NCI-H2227 treated with DMSO at 0.1 percent for 48 hours (cell line): ENCODE data around the gene DHFR.

ENCODE experiments used
- DNase-seq: peaks from one replicate; lab custom pipeline; 2025; lab: John Stamatoyannopoulos, UW

Gene DHFR

DNA sequence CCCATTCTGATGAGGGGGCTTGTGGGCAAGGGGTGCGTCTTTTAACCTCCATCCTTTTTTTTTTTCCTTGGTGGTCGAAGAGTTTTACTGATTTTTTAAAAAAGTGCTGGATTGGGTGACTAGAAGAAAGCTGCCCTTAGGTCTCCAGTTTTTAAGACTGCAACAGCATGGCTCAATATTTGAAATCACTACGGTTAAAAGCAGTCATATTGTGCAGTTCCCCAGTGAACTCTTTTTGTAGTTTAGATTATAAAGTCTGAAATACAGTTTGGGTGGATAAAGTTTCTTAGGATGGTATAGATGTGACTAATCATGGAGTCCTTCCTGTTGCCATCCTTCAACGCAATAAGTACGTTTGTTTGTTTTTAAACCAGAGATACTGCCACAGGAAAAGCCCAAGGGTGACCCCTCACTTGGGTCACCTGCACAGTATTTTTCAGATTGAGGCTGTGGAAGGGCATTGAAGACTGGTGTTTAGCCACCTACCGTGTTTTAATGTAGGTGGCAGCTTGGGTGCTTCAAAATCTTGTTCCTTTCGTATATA lies 520 bp upstream of the DHFR start:
- no peak for DNase-seq

DNA sequence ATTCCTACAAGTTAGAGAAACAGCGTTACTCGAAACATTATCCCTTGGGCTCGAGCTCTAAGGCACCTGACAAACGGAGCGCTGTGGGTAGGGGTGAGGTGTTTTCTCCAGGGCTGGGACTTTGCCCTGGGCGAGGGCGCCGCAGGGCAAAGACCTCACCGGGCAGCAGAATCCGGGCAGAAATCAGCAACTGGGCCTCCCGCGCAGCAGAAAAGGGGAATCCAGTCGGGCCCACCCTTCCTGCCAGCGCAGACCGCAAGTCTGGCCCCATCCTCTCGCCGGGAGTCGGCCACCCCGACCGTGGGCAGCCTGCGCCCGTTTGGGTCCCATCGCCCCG lies 761 bp downstream of the DHFR start:
- no peak for DNase-seq

DNA sequence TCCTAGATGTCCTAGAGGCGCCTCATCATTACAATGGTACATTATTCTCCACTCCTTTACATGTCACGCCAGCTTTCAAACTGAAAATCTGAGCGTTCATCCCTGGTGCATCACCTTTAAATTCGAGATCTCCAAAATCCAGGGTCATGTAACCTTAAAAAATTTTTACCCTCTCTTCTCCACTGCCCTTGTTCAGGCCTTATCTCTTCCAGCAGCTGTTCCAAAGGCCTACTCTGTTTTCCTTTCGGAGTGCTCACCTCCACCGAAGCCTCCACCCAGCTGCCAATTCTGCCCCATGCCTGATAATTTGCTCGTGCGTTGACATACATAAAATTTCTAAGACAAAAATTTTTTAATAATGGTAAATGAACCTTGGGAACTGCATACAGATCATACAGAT lies 1.3 kb downstream of the DHFR start:
- DNase-seq, result no peak

DNA sequence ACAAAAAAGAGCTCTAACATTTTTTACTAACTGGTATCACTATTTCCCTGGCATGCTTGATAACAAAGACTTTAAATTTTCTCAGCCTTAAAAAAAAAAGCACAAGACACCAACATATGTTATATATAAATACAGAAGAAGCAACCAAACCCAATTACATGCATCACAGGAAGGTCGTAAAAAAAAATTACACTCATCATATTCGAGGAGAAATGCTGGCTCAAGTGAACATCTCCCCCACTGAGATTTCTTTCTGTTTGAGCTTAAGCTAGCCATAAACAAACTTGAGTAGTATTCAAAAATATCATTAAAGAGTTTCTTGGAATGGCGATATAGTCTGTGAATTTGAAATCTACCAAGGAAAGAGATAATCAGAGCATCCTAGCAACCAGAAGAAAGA lies 7.9 kb downstream of the DHFR start:
- DNase-seq, result peak; percentile 2

DNA sequence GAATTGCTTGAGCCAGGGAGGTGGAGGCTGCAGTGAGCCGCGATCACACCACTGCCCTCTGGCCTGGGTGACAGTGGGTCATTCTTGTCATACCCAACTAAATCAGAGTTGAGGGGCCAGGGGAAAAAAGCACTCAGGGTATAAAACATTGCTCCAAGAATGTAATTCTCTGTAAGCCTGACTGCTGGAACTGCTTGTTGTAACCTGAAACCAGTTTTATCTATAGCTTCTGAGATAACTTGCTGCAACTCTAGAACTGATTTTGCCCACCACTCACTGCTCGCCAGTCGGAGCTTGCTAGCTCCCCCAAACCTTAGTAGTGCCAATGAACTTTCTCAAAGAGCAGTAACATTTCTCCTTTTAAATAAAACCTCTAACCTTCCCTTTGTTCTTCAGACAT lies 9.9 kb downstream of the DHFR start:
- DNase-seq, result no peak

DNA sequence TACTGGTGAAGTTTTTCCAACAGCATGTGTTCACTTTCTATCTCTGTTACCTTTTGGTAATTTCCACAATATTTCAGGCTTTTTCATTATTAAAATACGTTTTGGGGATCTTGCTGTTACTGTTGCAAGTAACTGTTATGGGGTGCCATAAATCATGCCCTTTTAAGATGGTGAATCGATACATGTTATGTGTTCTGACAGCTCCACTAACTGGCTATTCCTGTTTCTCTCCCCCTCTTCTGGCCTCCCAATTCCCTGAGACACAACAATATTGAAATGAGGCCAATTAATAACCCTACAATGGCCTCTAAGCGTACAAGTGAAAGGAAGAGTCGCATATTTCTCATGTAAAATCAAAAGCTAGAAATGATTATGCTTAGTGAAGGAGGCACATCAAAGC lies 13.4 kb downstream of the DHFR start:
- no peak for DNase-seq

DNA sequence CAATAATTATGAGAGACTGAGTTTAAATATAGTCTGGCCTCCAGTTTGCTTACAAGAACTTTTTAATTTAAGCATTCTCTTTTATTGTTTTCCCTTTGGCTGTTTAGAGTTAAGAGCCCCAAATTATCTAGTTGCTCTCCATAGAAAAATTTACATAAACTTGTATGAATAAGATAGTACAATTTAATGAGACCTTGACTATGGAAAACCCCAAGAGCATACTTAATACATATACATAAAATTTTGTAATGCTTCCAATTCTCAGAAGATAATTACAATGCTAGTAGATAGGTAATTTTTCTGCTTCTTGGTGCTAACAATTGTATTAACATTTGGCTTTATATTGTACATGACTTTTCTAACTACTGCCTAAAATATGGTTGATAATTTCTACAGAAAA lies 20.6 kb downstream of the DHFR start:
- no peak for DNase-seq

DNA sequence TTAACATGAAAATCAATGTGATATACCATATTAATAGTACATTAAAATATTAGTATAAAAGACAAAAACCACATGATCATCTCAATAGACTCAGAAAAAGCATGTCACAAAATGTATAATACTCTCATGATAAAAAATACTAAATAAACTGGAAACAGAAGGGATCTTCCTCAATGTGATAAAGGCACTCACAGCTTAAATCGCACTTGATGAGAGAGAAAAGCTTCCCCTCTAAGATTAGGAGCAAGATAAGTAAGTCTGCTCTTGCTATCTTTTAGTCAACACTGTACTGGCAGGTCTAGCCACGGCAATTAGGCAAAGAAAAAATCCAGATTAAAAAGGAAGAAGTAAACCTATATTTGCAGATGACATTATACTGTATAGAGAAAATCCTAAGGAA lies 22.1 kb downstream of the DHFR start:
- no peak for DNase-seq

DNA sequence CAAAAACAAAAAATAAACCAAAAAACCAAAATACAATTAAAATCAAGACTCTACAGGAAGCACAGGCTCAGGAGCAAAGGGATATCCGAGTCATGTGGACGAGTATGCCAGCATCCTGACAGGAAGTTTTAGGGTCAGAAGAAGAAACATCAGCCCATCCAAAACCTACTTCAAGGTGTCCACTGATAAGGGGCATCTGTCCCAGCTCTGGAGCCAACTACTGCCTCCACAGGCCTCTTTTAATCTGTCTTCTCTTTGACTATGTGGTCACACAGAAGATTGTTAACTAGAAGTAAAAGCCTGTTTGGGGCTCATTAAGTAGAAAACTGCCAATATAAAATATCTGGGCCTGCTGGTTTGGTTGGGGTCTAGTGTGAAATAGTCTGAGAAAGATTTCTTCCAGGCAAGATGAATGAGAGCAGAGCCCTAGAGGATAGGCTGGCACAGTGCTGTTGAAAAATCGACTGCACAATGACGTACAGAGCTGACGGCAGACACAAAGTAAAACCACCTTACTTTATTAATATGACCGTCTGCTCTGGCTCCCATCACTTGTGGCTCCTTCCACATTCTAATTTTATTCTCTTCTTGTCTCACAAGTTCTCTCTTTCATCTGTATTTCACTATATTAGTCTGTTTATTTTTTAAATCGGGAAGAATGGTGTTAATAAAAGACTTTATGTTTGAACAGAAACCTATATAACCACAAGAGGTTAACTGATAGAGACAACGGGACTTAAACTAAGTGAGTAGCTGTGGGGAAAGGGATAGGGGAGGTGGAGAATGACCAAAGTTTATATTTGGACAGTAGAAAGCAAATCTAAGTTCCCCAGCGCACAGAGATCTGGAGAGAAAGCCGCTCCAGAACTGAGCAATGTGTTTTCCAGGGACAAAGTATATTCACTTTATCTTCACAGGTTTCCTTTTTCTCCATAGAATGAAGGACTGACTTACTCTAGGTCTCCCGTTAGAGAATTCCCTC lies 23.2 kb downstream of the DHFR start:
- DNase-seq, result no peak

DNA sequence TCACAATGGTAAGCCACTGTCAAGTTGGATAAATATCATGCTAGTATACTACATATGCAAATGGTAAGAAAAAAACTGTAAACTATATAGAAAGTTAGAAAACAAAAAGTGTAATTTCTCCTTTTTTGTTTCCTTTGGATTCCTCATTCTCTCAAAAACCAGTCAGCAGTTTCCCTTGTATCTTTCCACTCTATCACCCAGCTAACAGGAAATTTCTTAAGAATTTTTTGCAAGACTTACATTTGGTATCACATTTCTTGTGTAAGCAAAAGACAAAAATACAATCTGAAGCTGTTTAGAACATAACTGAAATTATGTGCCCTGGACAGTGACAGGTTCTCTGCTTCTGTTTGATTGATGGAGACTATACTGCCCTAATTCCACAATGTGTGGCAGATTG lies 25.5 kb downstream of the DHFR start:
- DNase-seq, result no peak

DNA sequence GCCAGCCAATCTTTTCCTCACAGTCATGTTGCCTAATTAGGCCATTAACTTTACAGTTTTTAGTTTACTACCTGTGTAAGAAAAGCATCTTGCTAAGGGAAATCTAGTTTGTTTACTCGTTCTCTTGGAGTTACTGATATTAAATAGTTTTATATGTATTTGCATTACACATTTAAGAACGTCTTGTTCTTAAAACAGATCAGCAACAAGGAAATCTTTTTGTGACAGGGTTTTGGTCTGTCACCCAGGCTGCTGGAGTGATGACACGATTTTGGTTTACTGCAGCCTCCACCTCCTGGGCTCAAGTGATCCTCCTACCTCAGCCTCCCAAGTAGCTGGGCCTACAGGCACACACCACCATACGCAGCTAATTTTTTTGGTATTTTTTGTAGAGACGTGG lies 29.6 kb downstream of the DHFR start:
- DNase-seq, result no peak

DNA sequence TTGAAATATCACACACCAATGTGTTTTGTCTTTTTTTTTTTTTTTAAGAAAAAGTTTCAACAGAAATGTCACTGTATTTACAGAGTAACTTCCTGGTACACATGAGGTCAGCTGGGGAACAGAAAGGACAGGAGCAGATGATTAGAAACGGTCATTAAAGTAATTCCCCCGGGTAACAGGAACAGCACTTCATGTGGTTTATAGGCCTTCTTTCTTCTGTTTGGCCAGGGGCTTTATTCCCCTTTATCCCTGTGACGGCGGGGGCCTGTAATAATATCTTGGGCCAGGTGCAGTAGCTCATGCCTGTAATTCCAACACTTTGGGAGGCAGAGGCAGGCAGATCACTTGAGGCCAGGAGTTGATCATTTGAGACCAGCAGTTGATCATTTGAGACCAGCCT lies 30.8 kb downstream of the DHFR start:
- DNase-seq, result no peak

DNA sequence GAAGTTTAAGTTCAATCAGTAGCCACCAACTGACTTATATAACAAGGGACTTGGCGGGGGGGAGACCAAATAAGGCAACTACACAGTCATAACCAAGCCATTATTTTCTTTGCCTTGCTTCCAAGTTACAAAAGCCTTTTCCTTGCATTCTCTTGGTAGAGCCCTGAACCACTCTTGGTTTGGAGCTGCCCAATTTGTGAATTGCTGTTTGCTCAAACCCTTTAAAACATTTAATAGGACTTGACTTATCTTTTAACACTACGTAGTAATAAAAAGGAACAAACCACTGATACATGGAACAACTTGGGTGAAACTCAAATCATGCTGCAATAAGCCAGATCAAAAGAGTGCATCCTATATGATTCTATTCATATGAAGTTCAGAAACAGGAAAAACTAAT lies 32.0 kb downstream of the DHFR start:
- no peak for DNase-seq

DNA sequence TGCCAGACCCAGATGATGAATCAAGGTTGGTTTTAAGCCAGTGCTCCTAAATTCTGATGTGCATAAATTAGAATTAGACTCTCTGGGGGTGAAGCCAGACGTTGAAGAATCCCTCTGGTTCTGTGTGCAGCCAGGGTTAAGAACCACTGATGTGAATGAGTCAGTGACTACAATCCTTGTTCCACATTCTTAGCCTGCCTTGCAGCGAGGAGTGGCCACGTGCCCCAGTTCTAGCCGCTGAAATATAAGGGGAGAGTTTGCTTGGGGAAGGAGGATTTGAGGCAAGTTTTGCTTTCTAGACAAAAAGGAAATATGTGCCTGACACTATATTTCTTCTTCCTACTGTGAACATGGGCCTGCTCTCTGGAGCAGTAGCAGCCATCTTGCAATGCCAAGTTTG lies 34.6 kb downstream of the DHFR start:
- no peak for DNase-seq

DNA sequence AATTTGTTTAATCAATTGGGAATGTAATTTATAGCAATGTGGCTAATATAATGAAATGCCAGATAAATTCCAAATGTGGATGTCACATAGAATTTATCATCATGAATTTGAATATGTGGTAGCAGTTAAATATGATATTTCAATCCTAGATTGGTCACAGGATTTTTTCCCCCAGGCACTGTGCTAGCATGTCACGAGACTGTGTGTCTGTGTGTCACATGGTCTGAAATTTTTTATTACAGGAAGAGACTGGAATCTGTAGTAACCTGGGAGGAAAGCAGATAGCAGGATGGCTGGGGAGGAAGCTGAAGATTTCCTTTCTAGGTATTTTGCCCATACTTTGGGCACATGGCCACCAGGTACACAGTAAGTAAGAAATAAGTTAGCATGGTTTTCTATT lies 35.7 kb downstream of the DHFR start:
- no peak for DNase-seq

DNA sequence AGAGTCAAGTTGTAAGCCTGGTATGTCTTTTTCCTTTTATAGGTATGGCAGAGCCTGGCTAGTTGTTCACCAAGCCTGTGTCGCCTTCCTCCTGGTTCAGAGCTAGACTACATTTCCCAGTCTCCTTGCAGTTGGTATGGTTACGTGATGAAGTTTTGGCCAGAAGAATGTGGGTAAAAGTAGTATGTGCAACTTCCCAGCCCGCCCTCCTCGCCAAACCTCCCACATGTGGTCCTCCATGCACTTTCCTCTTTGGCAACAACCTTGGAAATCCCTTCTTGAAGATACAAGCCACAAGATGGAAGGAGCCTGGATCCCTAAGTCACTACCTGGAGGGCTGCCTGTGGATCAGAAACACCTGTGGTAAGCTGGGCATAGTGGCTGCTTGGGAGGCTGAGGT lies 36.3 kb downstream of the DHFR start:
- no peak for DNase-seq

DNA sequence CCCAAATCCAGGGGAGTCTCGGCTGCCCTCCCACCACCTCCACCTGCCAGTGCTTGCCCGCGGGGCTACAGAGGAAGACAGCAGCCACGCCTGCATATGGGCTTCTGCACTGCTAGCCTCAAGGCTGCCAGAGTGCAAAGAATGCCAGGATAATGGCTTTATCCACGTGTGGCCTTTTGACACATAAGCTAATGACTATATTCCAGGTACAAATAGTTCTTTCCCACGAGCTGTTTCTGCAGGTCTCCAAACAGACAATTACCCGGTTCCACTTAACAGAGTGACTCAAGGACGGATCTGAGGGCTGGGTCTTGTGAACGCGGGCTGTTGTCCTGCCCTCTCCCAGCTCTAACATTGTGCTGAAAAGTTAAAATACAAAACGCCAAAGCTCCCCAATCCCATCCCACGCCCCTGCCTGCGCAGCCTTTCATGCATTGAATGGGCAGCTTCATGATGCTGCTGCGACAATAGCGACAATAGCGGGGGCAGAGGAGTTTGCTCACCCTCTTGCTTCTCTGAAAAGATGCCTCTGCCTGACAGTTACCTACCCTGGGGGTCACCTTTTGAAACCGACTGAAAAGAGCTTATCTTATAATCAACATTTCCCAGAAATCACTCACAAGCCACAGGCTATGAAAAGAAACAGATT lies 39.4 kb downstream of the DHFR start:
- DNase-seq, result no peak

DNA sequence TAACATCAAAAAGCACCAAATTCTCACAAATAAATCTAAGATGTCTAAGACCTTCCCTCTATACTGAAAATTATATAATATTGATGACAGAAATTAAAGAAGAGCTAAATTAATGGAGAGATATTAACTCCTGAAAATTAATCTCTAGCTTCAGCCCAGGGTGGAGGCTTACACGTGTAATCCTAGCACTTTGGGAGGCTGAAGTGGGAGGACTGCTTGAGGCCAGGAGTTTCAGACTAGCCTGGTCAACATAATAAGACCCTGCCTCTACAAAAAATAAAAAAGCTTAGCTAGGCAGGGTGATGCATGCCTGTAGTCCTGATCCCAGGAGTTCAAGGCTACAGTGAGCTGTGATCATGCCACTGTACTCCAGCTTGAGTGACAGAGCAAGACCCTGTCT lies 45.1 kb downstream of the DHFR start:
- no peak for DNase-seq

DNA sequence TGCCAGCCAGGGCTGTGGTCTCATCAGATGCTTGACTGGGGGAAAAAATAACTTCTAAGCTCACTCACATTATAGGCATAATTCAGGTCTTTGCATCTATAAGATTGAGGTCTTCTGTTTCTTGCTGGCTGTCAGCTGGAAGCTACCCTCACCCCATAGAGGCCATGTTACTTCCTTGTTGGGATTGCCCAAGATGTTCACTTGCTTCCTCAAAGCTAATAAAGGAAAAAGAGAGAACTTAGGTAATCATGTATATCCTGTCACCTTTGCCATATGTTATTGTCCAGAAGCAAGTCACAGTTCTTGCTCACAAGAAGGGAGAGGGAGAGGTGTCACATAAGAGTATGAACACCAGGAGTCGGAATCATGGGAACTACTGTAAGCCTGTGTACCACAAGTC lies 46.1 kb downstream of the DHFR start:
- no peak for DNase-seq

DNA sequence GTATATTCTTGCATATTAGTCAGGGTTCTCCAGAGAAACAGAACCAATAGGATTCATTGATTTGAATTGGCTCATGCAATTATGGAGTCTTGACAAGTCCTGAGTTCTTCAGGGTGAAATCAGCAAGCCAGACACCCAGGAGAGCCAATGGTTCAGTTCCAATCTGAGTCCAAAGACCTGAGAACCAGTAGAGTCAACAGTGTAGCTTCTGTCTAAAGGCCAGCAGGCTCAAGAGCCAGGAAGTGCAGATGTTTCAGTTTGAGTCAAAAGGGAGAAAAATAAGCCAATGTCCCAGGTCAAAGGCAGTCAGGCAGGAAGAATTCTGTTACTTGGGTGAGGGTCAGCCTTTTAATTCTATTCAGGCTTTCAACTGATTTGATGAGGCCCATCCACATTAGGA lies 47.0 kb downstream of the DHFR start:
- no peak for DNase-seq

DNA sequence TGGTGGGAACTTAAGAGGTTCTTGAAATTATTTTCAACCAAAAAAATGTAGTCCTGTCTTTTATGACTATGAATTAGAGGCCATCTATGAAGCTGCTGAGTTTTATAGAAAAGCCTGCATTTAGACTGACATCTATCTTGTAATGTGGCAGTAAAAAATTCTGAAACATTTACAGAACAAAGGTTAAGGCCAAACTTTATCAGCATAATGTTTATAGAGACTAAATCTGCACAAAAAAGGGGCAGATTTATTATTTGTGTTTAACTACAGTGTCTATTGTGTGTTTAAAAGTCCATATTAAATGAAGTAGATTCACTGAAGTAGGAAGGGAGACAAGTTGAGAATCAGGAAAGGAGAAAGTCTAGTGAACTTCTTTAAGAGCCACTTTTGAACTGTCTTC lies 47.4 kb downstream of the DHFR start:
- DNase-seq, result no peak

DNA sequence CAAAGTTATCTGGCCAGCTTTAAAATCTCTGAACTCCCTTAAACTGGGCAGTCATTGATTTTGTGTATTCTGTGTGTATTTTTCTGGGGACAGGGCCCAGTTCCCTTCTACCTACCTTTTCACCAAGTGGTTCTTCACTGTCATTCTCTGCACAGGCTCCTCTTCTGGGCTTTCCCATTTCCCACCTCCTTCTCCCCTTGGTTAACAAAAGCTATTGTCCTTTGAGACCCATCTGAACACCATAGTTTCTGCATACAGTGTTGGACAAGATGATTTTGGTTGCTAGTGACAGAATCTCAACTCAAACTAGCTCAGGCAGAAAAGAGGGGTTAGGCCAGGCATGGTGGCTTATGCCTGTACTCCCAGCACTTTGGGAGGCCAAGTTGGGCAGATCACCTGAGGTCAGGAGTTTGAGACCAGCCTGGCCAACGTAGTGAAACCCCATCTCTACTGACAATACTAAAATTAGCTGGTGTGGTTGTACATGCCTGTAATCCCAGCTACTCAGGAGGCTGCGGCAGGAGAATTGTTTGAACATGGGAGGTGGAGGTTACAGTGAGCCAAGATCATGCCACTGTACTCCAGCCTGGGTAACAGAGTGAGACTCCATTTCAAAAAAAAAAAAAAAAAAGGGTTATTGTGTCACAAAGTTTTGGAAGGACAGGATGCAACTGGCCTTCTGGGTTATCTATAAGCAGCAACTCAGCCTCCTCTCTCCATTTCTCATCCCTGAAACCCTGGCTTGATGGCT lies 53.7 kb downstream of the DHFR start:
- no peak for DNase-seq

DNA sequence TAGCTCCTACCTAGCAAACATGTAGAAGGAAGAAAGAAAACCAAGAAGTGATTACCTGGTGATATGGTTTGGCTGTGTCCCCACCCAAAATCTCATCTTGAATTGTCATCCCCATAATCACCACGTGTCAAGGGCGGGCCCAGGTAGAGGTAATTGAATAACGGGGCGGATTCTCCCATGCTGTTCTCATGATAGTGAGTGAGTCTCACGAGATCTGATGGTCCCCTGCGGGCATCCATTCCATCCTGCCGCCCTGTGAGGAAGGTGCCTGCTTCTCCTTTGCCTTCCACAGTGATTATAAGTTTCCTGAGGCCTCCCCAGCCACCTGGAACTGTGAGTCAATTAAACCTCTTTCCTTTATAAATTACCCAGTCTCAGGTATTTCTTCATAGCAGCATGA lies 57.3 kb downstream of the DHFR start:
- DNase-seq, result no peak
